Endothelial cell (in vitro differentiated cells): ENCODE results near the gene PSMB9. TPM values are rescaled to one million over a fixed set of nuclear protein-coding genes. Genes with fewer than 3 reads are reported as not detected.

Experiments
- DNase-seq: peaks from one replicate; pipeline ENCODE4 v3.0.0; 2021; ENCODE audit warnings: low spot score
- H3K27ac Mint-ChIP-seq: one replicate; pipeline ENCODE4 v1.8.0; 2021; ENCODE audit warnings: mixed read lengths, inconsistent platforms; ENCODE audit not compliant: unreplicated experiment
- H3K27me3 Mint-ChIP-seq: one replicate; pipeline ENCODE4 v1.8.0; 2021; ENCODE audit warnings: mild to moderate bottlenecking, moderate library complexity, mixed read lengths, inconsistent platforms; ENCODE audit not compliant: unreplicated experiment
- H3K36me3 Mint-ChIP-seq: one replicate; pipeline ENCODE4 v1.8.0; 2021; ENCODE audit warnings: mild to moderate bottlenecking, low read depth, mixed read lengths, inconsistent platforms; ENCODE audit not compliant: unreplicated experiment
- H3K4me1 Mint-ChIP-seq: one replicate; pipeline ENCODE4 v1.8.0; 2021; ENCODE audit warnings: mild to moderate bottlenecking, mixed read lengths, inconsistent platforms; ENCODE audit not compliant: unreplicated experiment
- H3K4me3 Mint-ChIP-seq: one replicate; pipeline ENCODE4 v1.8.0; 2021; ENCODE audit warnings: mild to moderate bottlenecking, mixed read lengths, inconsistent platforms; ENCODE audit not compliant: unreplicated experiment
- H3K9me3 Mint-ChIP-seq: one replicate; pipeline ENCODE4 v1.8.0; 2021; ENCODE audit warnings: mixed read lengths, inconsistent platforms; ENCODE audit not compliant: unreplicated experiment
- CTCF ChIP-seq: fragments of 200-600 bp; sonication (generic); IDR thresholded peaks from one replicate; pipeline ENCODE4 v1.5.0; 2021; ENCODE audit warnings: antibody characterized with exemption; ENCODE audit not compliant: unreplicated experiment
- total RNA-seq: library from RNA; stranded (reverse); fragmentation: NEBNext Ultra II Directional; extraction: Animal tissue kit (Norgen Biotek cat#: 25700); gene quantifications from one replicate; pipeline ENCODE4 v1.2.1, GENCODE V29; 2021; ENCODE audit not compliant: unreplicated experiment

Gene PSMB9
- total RNA-seq, 1 donor from 2014 or later: not detected

DNA sequence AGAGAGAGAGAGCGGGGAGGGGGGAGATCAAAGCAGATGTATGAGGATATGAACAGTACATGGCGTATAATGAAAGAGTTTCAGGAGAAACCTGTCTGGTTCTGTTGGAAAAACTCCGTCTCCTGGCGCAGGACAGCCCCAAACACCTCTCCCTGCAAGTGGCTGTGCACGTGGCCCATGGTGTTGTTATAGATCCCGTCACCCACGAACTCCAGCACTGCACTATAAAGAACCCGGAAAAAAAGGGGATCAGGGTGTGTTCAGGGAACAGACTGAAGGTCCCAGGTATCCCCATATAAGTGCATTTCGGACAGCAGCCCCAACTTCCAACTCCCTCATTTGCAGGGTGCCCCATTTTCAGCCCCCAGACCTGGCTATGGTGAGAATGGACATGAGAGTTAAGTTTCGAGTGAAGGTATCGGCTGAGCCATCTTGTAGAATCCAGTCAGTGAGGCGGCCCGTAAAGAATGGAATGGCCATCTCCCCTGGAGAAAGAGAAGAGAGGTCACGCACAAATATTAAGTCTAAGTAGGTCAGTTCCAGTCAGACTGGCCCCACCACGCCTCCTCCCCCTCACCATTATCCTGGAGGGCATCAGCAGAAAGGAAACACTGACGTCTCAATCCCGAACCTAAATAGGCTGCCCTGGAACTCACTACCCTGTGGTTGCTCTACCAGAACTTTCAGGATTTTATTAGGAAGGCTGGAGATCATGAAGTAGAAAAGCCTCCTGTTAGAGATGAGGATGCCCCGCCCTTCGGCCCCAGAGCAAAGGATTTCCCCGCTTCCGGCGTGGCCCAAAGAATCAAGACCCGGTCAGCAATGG lies 1.8 kb upstream of the PSMB9 start:
- TF ChIP-seq CTCF: no peak

GRCh38 chr6:32852844-32853540 lies 1.0 kb upstream of the PSMB9 start:
- no peak overlapping the region for H3K27ac Mint-ChIP-seq
- no peak for TF ChIP-seq CTCF
- H3K36me3 Mint-ChIP-seq: peaks cover 4% of the 10 kb centered on the region
- peaks cover 22% of the 10 kb centered on the region for H3K27me3 Mint-ChIP-seq
- no peaks in the 10 kb centered on the region for H3K9me3 Mint-ChIP-seq
- peak; percentile 40 for DNase-seq
- H3K4me1 Mint-ChIP-seq: peaks cover 8% of the 10 kb centered on the region
- H3K4me3 Mint-ChIP-seq: peak overlapping the region; percentile 80

More for the DNA sequence above, 1.8 kb upstream of the PSMB9 start:
- Mint-ChIP-seq H3K36me3 (peaks cover 4% of the 10 kb centered on the region), H3K4me3 (peak overlapping the region; percentile 80), H3K4me1 (peaks cover 8% of the 10 kb centered on the region), H3K27me3 (peaks cover 22% of the 10 kb centered on the region), H3K9me3 (no peaks in the 10 kb centered on the region), H3K27ac (no peak overlapping the region)
- DNase-seq: no peak

DNA sequence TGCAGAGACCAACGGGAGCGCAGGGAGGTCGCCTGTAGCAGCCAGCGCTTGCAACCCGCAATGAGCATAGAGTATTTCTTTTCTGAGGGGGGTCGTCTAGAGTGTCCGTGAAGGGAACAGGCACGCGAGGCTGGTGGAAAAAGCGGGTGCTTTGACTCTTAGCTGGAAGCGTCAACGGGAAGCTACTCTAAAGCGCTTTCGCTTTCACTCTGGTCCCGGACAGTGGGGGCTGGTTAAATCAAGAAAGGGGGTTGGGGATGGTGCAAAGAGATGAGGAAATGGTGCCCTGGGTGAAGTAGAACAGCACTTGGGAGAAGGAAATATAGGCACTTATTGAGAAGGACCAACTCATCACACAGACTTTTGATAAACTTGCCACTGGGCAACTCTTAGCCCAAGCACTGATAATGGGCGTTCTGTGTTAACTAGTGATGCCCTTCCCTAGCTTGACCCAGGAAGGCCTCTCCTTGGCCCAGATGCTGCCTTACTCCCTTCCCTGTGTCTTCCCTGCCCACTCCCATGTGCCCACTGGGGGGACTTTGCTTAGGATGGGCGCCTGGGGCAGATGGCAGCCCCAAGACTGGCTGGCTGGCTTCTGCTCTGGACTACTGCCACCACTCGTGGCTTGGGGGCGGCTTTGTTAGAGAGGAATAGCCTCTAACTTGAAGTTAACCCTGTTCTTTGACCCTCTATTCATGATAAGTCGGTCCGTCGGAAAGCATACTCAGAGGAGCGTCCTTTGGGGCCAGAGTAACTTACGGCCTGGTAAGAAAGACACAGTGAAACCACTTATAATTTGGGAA lies 585 bp downstream of the PSMB9 start:
- DNase-seq: no peak
- H3K36me3 Mint-ChIP-seq: peaks cover 4% of the 10 kb centered on the region
- no peaks in the 10 kb centered on the region for H3K9me3 Mint-ChIP-seq
- peak overlapping the region; percentile 93 for H3K4me3 Mint-ChIP-seq
- H3K4me1 Mint-ChIP-seq: peaks cover 10% of the 10 kb centered on the region
- no peak for TF ChIP-seq CTCF
- no peak overlapping the region for H3K27ac Mint-ChIP-seq
- peaks cover 22% of the 10 kb centered on the region for H3K27me3 Mint-ChIP-seq

- no peak for DNase-seq
- H3K27me3 Mint-ChIP-seq: peaks cover 18% of the 10 kb centered on the region
- H3K4me3 Mint-ChIP-seq: no peak overlapping the region
- H3K9me3 Mint-ChIP-seq: no peaks in the 10 kb centered on the region
- peaks cover 4% of the 10 kb centered on the region for H3K36me3 Mint-ChIP-seq
- no peak for TF ChIP-seq CTCF
- peaks cover 10% of the 10 kb centered on the region for H3K4me1 Mint-ChIP-seq
- no peak overlapping the region for H3K27ac Mint-ChIP-seq
Measured at GRCh38 chr6:32855467-32856174, 1.6 kb downstream of the PSMB9 start.
